Right renal pelvis (tissue), 4 donors: ENCODE measurements around the gene AHDC1. TPM values are rescaled to one million over a fixed set of nuclear protein-coding genes. Genes with fewer than 3 reads are reported as not detected.

Experiments
- DNase-seq, 4 donors: peaks; one replicate each; pipeline ENCODE4 v3.0.0-alpha.2; 2013; ENCODE audit warnings: low read depth in 4 of 4, low spot score in 3 of 4, missing footprints in 1 of 4
- polyA plus RNA-seq, 4 donors: library from polyadenylated mRNA; unstranded; fragments of 120-200 nt; gene quantifications; one replicate each; pipeline ENCODE4 v1.2.1, GENCODE V29; 2013; ENCODE audit not compliant: insufficient read length in 4 of 4

The AHDC1 gene
- polyA plus RNA-seq, 4 donors, result 39.4 to 51.5 (median 46.8) TPM

- DNase-seq, result no peak
Measured at GRCh38 chr1:27567146-27567526, 36.8 kb downstream of the AHDC1 start.

- DNase-seq, result no peak
Measured at GRCh38 chr1:27566462-27567145, 37.3 kb downstream of the AHDC1 start.

DNA sequence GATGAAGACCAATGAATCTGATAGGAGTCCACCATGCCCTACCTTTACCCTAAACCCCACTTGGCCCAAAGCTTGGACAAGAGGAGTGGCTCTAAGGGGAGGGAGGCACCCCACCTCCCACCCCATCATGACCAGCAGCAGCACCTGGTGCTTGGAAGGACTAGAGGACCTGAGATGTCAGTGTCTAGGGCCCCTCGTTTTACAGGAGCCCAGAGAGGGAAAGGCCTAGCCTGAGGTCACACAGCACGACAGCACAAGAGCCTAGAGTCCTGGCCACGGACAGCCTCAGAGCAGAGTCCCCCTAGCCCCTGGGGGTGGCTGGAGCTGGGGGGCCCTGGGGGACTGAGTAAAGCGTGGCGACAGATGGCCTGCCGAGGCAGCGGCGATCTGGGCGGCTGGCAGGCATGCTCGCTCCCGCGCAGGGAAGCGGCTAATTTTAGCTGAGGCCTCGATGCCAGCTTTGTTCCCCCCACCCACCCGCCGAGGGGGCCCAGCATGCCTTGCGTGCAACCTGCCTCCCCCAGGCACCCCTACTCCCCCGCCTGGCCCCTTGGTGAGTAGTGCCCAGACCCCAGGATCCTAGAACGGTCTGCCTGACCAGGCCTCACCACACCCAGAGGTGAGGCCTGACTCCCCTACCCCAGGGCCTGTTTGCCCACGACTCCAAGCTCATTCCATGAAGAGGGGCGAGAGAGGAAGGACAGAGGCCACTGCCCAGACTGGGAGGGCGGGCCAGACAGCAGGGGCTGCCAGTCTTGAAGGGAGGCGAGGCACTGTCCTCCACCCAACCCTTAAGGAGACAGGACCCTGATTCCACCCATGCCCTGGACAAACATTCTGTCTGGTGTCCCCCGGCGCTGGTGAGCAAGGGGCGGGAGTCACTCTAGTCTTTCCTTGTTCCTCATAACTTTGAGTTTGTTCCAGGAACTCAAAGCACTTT, 39.0 kb downstream of the AHDC1 start:
- no peak for DNase-seq

GRCh38 chr1:27563591-27564471, 40.1 kb downstream of the AHDC1 start:
- no peak for DNase-seq

- DNase-seq, result no peak
Measured at GRCh38 chr1:27563341-27563590, 40.7 kb downstream of the AHDC1 start.

GRCh38 chr1:27562534-27563340, 41.2 kb downstream of the AHDC1 start:
- no peak for DNase-seq

GRCh38 chr1:27562021-27562420, 41.9 kb downstream of the AHDC1 start:
- DNase-seq, result no peak

GRCh38 chr1:27561124-27561899, 42.6 kb downstream of the AHDC1 start:
- no peak for DNase-seq

DNA sequence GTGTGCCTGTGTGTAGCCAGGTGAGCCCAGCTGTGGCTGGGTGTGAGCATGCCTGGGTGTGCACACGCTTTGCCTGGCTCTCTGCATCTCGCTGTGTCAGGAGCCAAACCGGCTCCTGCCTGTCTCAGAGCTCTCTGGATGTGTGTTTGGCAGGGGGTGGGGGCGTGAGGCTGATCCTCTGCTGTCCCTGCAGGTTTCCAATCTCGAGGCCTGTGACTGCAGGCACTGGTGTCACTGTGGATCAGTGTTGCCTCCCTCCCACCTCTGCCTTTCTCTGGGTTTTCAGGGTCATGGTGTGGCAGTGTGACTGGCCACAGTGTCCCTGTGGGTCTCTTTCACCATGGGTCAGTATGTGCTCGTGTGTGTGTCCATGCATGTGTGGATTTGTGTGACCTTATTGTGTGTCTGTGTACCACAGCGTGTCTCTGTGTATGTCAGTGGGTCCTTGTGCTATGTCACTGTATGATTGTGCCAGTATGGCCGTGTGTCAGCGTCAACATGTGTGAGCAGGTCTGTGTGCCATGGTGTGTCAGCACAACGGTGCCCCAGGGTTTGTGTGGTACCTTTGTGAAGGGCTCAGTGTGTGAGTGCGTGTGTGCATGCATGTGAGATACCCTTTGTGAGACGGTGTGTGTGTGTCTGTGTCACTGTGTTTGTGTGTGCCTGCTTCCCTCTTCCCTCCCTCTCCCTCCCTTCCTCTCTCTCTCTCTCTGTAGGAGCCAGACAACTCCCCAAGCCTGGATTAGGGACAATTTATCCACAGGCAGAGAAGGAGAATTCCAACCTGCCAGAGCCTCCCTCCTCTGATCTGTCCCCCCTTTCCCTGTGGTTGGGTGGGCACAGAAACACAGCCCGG, 43.4 kb downstream of the AHDC1 start:
- DNase-seq, result no peak

DNA sequence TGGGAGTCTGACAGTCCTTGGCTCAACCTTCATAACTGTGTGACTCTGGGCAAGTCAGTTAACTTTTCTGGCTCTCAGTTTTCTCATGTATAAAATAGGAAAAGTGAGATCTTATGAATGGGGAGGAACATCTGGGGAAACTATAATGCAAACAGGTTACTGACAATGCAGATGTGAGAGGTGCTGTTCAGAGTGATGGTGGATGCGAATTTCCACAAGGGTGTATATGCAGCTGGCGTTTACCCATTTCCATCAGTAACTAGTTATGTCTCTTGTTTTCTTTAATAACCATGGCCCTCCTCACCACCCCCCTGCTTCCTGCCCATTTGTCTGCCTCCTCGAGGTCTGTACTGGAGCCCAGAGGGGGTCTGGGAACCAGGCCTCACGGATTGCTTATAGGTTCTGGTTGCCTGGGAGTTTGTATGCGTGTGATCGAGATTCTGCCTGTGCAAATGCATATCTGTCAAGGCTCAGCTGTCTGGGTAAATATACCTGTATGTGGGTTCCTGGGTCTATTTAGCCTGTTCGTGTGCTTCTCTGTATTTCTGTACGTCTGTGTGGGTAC, 44.4 kb downstream of the AHDC1 start:
- DNase-seq, result no peak

DNA sequence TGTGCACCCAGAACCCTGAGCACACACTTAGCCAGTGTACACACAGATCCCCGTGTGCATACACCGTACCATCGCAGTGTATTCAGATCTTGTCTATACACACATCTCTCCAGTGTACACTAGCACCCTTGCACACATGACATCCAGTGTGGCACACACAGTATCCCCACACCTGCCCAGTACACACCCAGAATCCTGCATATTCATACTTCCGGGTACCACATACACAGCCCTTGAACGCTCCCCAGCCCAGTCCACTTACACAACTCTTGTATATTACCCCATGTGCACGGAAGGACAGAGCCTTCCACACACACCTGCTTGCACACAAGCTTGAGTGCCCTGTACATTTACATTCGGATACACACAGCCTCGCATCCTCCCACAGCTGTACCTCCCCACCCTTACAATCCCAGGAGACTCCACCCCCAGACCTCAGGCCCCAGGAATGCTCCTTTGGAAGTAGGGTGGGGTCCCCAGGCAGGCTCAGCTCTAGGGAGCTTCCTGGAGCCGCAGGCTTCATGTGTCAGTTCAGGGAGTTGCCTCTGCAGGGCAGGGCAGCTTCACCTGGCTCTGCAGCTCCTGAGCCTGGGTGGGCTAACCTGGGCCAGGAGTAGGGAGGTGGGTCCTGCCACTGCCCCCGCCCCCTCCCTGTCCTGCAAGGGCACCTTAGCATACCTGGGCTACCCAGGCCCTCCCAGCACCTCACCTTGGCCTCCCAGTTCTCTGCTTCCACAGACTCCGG, 46.2 kb downstream of the AHDC1 start:
- no peak for DNase-seq

GRCh38 chr1:27556781-27557595, 47.0 kb downstream of the AHDC1 start:
- DNase-seq, result no peak

GRCh38 chr1:27556435-27556780, 47.5 kb downstream of the AHDC1 start:
- DNase-seq, result no peak

DNA sequence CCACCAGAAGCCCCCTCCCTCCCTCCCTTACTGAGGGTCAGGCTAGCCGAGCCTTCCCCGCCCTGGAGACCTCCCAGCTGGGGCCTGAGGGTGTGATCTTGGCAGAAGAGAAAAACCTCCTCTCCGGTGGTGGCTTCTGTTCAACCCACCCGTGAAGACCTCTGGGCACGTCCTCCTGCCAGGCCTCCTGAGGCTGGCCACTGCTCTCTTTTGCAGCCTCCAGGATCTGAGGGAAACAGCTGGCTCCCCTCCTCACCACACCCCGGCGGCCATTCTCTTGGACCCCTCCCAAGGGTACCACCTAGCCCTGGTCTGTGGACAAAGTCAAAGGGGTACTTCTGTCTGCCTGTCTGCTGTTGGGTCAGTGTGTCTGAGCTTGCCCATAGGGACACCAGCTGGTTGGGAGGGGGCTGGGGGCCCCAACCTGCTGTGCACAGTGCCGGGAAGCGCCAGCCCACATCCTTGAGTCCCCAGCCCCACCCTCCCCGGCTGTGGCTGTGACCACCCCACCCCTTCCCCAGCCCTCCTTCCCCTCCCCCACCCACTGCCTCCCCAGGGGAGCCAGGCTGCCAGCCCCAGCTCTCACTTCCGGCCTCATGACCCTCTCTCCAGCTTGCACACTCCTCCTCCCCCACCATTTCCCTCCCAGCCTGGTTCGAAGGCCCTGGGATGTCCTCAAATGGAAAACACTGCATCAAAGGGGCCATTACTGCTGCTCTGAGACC, 48.1 kb downstream of the AHDC1 start:
- no peak for DNase-seq

- DNase-seq, result no peak
Measured at GRCh38 chr1:27554759-27555699, 48.9 kb downstream of the AHDC1 start.
